ENCODE measurements around the gene HPS1.
A peak's percentile ranks its signal among the peaks of the same experiment; 100 is the strongest.

HPS1 gene

GRCh38 chr10:98463976-98464754 is 17.4 kb upstream of the HPS1 start:
- no peak for DNase-seq

- no peak for DNase-seq
Observed at GRCh38 chr10:98463016-98463415, 16.3 kb upstream of the HPS1 start.

GRCh38 chr10:98461500-98461842 is 14.7 kb upstream of the HPS1 start:
- no peak for DNase-seq

GRCh38 chr10:98460837-98461499 is 14.2 kb upstream of the HPS1 start:
- no peak for DNase-seq

- DNase-seq, result no peak
Observed at GRCh38 chr10:98458809-98459784, 12.4 kb upstream of the HPS1 start.

- no peak for DNase-seq
Observed at GRCh38 chr10:98457721-98458120, 11.0 kb upstream of the HPS1 start.

- DNase-seq, result no peak
Observed at GRCh38 chr10:98456686-98457482, 10.1 kb upstream of the HPS1 start.

- DNase-seq, result no peak
Observed at GRCh38 chr10:98456043-98456570, 9.4 kb upstream of the HPS1 start.

- DNase-seq, result no peak
Observed at GRCh38 chr10:98453729-98454128, 7.0 kb upstream of the HPS1 start.

- no peak for DNase-seq
Observed at GRCh38 chr10:98450618-98451017, 3.9 kb upstream of the HPS1 start.

- no peak for DNase-seq
Observed at GRCh38 chr10:98449287-98449686, 2.6 kb upstream of the HPS1 start.

GRCh38 chr10:98446151-98446660 is 529 bp downstream of the HPS1 start:
- DNase-seq, result peak; percentile 26 to 39

GRCh38 chr10:98445200-98445812 is 1.4 kb downstream of the HPS1 start:
- DNase-seq, result no peak

- no peak for DNase-seq
Observed at GRCh38 chr10:98444314-98445006, 2.3 kb downstream of the HPS1 start.

- no peak for DNase-seq
Observed at GRCh38 chr10:98438715-98439114, 8.0 kb downstream of the HPS1 start.

GRCh38 chr10:98436704-98437103 is 10.0 kb downstream of the HPS1 start:
- no peak for DNase-seq

- no peak for DNase-seq
Observed at GRCh38 chr10:98435178-98435577, 11.6 kb downstream of the HPS1 start.

- no peak for DNase-seq
Observed at GRCh38 chr10:98433881-98434732, 12.6 kb downstream of the HPS1 start.

- no peak for DNase-seq
Observed at GRCh38 chr10:98433371-98433770, 13.4 kb downstream of the HPS1 start.

GRCh38 chr10:98432330-98432729 is 14.4 kb downstream of the HPS1 start:
- DNase-seq, result no peak

Data from AML-193 (cell line).